Measurements from ENCODE around the gene TBX4. TPM values are rescaled to one million over a fixed set of nuclear protein-coding genes. Genes with fewer than 3 reads are reported as not detected.

The TBX4 gene
- total and polyA plus RNA-seq, 2 experiments from 2014 or later = not detected

DNA sequence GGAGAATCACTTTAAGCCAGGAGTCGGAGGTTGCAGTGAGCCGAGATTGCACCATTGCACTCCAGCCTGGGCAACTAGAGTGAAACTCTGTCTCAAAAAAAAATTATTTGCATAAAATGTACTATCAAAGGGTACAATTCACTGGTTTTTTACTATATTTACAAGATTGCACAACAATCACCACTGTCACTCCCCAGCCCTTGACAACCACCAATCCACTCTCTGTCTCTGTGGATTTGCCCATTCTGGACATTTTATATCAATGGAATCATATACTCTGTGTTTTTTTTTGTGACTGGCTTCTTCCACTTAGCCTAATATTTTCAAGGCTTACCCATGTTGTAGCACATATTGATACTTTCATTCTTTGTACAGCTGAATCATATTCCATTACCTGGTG, 33.8 kb upstream of the TBX4 start:
- Mint-ChIP-seq H3K36me3 (ENCODE audit: low read depth) (no peaks in the 10 kb centered on the region; the same call in 2 of the 3 replicates), H3K4me3 (no peak overlapping the region), H3K27ac (no peak overlapping the region), H3K27me3 (ENCODE audit: insufficient read depth, low read depth, poor library complexity) (peaks cover 40% of the 10 kb centered on the region), H3K4me1 (peaks cover 8% of the 10 kb centered on the region), H3K9me3 (no peaks in the 10 kb centered on the region)
- H3F3A ChIP-seq (replicated peaks; ENCODE audit: low read depth) = no peaks in the 10 kb centered on the region
- H4K20me1 ChIP-seq (replicated peaks; ENCODE audit: insufficient read depth) = no peaks in the 10 kb centered on the region
- no peaks in the 10 kb centered on the region for H3K36me3 ChIP-seq (ENCODE audit: insufficient read depth)
- H3K27me3 ChIP-seq (ENCODE audit: insufficient read depth) = peaks cover 51% of the 10 kb centered on the region
- H3K4me1 ChIP-seq (ENCODE audit: insufficient read depth) = peaks cover 8% of the 10 kb centered on the region; the same call in 1 of the 2 replicates
- H3K4me2 ChIP-seq = no peak overlapping the region
- H3K9me2 ChIP-seq (ENCODE audit: insufficient read depth) = no peaks in the 10 kb centered on the region
- H3K27ac ChIP-seq (ENCODE audit: low read depth) = no peak overlapping the region
- ATAC-seq = no peak
- DNase-seq (ENCODE audit: low spot score) = no peak
- TF ChIP-seq, protein P1, sequence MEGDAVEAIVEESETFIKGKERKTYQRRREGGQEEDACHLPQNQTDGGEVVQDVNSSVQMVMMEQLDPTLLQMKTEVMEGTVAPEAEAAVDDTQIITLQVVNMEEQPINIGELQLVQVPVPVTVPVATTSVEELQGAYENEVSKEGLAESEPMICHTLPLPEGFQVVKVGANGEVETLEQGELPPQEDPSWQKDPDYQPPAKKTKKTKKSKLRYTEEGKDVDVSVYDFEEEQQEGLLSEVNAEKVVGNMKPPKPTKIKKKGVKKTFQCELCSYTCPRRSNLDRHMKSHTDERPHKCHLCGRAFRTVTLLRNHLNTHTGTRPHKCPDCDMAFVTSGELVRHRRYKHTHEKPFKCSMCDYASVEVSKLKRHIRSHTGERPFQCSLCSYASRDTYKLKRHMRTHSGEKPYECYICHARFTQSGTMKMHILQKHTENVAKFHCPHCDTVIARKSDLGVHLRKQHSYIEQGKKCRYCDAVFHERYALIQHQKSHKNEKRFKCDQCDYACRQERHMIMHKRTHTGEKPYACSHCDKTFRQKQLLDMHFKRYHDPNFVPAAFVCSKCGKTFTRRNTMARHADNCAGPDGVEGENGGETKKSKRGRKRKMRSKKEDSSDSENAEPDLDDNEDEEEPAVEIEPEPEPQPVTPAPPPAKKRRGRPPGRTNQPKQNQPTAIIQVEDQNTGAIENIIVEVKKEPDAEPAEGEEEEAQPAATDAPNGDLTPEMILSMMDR (conservative IDR thresholded peaks at IDR 0.05; ENCODE audit: low read depth in 2 of 2) = no peak
- TF ChIP-seq, protein P2, sequence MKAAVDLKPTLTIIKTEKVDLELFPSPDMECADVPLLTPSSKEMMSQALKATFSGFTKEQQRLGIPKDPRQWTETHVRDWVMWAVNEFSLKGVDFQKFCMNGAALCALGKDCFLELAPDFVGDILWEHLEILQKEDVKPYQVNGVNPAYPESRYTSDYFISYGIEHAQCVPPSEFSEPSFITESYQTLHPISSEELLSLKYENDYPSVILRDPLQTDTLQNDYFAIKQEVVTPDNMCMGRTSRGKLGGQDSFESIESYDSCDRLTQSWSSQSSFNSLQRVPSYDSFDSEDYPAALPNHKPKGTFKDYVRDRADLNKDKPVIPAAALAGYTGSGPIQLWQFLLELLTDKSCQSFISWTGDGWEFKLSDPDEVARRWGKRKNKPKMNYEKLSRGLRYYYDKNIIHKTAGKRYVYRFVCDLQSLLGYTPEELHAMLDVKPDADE (IDR thresholded peaks at IDR 0.05) = no peak
- TF ChIP-seq NANOG (IDR thresholded peaks at IDR 0.05; ENCODE audit: borderline replicate concordance) (no peak), ZNF114 (CRISPR knock-in tag; IDR thresholded peaks at IDR 0.05) (no peak), POLR2AphosphoS5 (IDR thresholded peaks at IDR 0.05; ENCODE audit: low read depth) (no peak), CREB1 (CRISPR knock-in tag; IDR thresholded peaks at IDR 0.05; ENCODE audit: low read depth) (no peak), EZH2 (IDR thresholded peaks at IDR 0.05; ENCODE audit: low read depth, unreplicated experiment) (no peak), STAT1 (IDR thresholded peaks at IDR 0.05; ENCODE audit: unreplicated experiment) (no peak), ZNF331 (CRISPR knock-in tag; IDR thresholded peaks at IDR 0.05; ENCODE audit: low read depth) (no peak), EZH2phosphoT487 (IDR thresholded peaks at IDR 0.05; ENCODE audit: unreplicated experiment) (no peak), JUNB (IDR thresholded peaks at IDR 0.05; ENCODE audit: unreplicated experiment) (no peak)
- TF ChIP-seq, protein P3, sequence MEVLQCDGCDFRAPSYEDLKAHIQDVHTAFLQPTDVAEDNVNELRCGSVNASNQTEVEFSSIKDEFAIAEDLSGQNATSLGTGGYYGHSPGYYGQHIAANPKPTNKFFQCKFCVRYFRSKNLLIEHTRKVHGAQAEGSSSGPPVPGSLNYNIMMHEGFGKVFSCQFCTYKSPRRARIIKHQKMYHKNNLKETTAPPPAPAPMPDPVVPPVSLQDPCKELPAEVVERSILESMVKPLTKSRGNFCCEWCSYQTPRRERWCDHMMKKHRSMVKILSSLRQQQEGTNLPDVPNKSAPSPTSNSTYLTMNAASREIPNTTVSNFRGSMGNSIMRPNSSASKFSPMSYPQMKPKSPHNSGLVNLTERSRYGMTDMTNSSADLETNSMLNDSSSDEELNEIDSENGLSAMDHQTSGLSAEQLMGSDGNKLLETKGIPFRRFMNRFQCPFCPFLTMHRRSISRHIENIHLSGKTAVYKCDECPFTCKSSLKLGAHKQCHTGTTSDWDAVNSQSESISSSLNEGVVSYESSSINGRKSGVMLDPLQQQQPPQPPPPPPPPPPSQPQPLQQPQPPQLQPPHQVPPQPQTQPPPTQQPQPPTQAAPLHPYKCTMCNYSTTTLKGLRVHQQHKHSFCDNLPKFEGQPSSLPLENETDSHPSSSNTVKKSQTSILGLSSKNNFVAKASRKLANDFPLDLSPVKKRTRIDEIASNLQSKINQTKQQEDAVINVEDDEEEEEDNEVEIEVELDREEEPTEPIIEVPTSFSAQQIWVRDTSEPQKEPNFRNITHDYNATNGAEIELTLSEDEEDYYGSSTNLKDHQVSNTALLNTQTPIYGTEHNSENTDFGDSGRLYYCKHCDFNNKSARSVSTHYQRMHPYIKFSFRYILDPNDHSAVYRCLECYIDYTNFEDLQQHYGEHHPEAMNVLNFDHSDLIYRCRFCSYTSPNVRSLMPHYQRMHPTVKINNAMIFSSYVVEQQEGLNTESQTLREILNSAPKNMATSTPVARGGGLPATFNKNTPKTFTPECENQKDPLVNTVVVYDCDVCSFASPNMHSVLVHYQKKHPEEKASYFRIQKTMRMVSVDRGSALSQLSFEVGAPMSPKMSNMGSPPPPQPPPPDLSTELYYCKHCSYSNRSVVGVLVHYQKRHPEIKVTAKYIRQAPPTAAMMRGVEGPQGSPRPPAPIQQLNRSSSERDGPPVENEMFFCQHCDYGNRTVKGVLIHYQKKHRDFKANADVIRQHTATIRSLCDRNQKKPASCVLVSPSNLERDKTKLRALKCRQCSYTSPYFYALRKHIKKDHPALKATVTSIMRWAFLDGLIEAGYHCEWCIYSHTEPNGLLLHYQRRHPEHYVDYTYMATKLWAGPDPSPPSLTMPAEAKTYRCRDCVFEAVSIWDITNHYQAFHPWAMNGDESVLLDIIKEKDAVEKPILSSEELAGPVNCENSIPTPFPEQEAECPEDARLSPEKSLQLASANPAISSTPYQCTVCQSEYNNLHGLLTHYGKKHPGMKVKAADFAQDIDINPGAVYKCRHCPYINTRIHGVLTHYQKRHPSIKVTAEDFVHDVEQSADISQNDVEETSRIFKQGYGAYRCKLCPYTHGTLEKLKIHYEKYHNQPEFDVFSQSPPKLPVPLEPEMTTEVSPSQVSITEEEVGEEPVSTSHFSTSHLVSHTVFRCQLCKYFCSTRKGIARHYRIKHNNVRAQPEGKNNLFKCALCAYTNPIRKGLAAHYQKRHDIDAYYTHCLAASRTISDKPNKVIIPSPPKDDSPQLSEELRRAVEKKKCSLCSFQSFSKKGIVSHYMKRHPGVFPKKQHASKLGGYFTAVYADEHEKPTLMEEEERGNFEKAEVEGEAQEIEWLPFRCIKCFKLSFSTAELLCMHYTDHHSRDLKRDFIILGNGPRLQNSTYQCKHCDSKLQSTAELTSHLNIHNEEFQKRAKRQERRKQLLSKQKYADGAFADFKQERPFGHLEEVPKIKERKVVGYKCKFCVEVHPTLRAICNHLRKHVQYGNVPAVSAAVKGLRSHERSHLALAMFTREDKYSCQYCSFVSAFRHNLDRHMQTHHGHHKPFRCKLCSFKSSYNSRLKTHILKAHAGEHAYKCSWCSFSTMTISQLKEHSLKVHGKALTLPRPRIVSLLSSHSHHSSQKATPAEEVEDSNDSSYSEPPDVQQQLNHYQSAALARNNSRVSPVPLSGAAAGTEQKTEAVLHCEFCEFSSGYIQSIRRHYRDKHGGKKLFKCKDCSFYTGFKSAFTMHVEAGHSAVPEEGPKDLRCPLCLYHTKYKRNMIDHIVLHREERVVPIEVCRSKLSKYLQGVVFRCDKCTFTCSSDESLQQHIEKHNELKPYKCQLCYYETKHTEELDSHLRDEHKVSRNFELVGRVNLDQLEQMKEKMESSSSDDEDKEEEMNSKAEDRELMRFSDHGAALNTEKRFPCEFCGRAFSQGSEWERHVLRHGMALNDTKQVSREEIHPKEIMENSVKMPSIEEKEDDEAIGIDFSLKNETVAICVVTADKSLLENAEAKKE (CRISPR knock-in tag; IDR thresholded peaks at IDR 0.05) = no peak
- TF ChIP-seq, protein P4, sequence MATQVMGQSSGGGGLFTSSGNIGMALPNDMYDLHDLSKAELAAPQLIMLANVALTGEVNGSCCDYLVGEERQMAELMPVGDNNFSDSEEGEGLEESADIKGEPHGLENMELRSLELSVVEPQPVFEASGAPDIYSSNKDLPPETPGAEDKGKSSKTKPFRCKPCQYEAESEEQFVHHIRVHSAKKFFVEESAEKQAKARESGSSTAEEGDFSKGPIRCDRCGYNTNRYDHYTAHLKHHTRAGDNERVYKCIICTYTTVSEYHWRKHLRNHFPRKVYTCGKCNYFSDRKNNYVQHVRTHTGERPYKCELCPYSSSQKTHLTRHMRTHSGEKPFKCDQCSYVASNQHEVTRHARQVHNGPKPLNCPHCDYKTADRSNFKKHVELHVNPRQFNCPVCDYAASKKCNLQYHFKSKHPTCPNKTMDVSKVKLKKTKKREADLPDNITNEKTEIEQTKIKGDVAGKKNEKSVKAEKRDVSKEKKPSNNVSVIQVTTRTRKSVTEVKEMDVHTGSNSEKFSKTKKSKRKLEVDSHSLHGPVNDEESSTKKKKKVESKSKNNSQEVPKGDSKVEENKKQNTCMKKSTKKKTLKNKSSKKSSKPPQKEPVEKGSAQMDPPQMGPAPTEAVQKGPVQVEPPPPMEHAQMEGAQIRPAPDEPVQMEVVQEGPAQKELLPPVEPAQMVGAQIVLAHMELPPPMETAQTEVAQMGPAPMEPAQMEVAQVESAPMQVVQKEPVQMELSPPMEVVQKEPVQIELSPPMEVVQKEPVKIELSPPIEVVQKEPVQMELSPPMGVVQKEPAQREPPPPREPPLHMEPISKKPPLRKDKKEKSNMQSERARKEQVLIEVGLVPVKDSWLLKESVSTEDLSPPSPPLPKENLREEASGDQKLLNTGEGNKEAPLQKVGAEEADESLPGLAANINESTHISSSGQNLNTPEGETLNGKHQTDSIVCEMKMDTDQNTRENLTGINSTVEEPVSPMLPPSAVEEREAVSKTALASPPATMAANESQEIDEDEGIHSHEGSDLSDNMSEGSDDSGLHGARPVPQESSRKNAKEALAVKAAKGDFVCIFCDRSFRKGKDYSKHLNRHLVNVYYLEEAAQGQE (IDR thresholded peaks at IDR 0.05; ENCODE audit: unreplicated experiment) = no peak
- H3K79me2 ChIP-seq (replicated peaks; ENCODE audit: insufficient read depth) = no peaks in the 10 kb centered on the region
- no peak overlapping the region for H2AFZ ChIP-seq
- no peak overlapping the region for H3K4me3 ChIP-seq

Measured in GM23338 (cell line).